ENCODE results near the gene FLVCR2.

The FLVCR2 gene

GRCh38 chr14:75578102-75578785 is at the start of gene FLVCR2:
FLVCR2 (plus strand) TSS chr14:75578620; CDS start chr14:75578973, 353 bp downstream.
- peak; percentile 92 for DNase-seq (ENCODE audit: low spot score)

DNA sequence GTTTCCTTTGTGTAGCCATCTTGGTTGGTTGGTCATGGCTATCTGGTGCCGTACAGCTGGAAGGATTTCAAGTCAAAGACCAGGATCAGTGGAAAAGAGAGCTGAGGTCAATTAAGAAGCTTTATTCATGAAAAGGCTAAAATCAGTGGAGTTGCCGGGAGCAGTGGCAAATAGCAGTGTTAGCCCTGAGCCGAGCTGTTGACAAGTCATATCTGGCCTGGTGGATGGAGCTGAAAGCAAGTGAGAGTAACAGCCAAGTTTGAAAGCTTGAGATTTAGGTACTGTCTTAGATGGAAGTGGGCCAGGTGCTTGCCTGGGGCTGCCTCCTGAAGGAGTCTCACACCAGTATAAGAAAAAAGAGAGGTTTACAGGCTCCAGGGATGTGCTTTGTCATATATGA is 47.2 kb upstream of the FLVCR2 start:
- no peak for DNase-seq (ENCODE audit: low spot score)

- no peak for DNase-seq (ENCODE audit: low spot score)
Measured at GRCh38 chr14:75531660-75532317, 46.6 kb upstream of the FLVCR2 start.

- DNase-seq (ENCODE audit: low spot score): no peak
Measured at GRCh38 chr14:75533791-75534555, 44.4 kb upstream of the FLVCR2 start.

- no peak for DNase-seq (ENCODE audit: low spot score)
Measured at GRCh38 chr14:75535164-75535898, 43.1 kb upstream of the FLVCR2 start.

DNA sequence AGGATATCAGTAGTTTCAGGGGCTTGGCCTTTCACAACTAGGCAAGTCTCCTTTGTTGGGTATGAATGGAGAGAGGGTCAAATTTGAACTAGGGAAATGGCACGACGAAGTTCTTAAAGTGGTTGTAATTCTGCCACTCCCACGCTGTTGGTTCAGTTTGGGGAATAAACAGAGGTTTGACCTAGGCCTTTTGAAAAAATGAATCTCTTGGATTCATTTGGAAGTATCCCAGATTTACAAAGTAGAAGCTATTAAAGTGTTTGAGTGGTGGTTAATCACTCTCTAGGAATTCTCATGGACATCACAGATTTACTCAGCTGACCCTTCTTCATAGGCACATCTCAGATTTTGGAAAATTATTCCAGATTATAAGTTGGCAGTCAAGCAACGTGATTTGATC is 41.3 kb upstream of the FLVCR2 start:
- DNase-seq (ENCODE audit: low spot score): no peak

- DNase-seq (ENCODE audit: low spot score): no peak
Measured at GRCh38 chr14:75539162-75539560, 39.3 kb upstream of the FLVCR2 start.

- peak; percentile 37 for DNase-seq (ENCODE audit: low spot score)
Measured at GRCh38 chr14:75539561-75540478, 38.6 kb upstream of the FLVCR2 start.

GRCh38 chr14:75540479-75540851 is 38.0 kb upstream of the FLVCR2 start:
- DNase-seq (ENCODE audit: low spot score): no peak

DNA sequence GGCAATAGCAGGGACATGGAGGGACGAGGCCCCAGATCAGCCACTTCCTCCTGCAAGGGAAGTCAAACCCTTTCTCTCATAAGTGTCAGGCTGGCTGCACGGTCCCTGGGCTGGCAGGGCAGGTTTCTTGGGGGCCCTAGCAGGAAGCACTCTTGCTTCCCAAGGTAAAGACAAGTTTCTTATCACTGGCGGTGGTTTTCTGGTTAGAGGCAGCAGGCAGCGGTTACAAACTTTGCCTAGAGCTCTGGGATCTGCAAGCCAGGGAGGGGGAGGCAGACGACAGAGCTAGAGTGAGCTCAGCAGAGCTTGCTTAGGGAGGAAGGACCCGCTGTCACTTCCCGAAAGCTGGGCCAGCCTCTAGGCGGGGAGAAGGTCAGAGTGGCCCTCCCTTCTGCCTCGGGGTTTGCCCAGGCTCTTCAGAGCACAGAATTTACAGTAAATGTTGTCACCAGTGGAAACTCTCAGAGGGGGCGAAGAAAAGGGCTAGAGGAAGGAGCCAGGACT is 35.8 kb upstream of the FLVCR2 start:
- DNase-seq (ENCODE audit: low spot score): peak; percentile 45

GRCh38 chr14:75543253-75543652 is 35.2 kb upstream of the FLVCR2 start:
- no peak for DNase-seq (ENCODE audit: low spot score)

DNA sequence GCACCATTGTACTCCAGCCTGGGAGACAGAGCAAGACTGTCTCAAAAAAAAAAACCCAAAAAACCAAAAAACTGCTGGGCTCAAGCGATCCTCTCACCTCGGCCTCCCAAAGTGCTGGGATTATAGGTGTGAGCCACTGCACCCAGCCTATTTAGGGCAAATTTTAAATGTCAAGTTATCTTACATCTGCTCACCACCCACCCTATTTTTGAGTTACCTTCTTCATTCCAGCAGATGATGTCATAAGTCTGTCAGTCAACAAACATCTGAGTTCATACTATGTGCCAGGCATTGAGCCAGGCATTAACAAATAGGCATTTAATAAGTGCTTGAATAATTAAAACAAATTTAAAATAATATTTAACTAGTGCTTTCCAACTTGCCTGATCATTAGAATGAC is 34.6 kb upstream of the FLVCR2 start:
- DNase-seq (ENCODE audit: low spot score): no peak

DNA sequence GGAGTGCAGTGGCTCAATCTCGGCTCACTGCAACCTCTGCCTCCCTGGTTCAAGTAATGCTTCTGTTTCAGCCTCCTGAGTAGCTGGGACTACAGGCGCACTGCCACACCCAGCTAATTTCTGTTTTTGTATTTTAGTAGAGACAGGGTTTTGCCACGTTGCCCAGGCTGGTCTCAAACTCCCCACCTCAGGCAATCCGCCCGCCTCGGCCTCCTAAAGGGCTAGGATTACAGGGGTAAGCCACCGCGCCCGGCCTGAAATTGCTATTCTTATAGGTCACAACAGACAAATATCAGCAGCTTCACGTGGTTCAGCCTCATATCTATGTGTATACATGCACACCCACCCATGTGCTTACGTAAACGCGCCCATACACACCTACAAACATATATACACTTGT is 32.5 kb upstream of the FLVCR2 start:
- DNase-seq (ENCODE audit: low spot score): no peak

- no peak for DNase-seq (ENCODE audit: low spot score)
Measured at GRCh38 chr14:75547552-75548250, 30.7 kb upstream of the FLVCR2 start.

DNA sequence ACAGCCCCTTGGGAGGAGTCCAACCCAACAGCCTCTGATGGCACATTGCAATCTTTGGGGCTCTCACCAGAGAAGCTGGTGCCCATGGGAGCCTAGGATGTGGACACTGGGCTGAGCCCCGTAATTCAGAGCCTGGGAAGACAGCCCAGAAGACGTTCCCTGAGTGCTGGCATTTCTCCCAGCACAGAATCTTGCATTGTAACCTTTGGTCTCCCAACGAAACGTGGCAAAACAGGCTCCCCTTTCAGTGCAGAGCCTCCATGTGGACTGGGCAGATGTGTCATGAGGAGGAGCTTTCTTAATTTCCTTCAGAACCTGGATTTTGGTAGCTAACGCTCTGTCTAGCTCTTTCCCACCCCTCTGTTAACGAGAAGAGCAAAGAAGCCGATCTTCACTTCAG is 29.9 kb upstream of the FLVCR2 start:
- DNase-seq (ENCODE audit: low spot score): no peak

DNA sequence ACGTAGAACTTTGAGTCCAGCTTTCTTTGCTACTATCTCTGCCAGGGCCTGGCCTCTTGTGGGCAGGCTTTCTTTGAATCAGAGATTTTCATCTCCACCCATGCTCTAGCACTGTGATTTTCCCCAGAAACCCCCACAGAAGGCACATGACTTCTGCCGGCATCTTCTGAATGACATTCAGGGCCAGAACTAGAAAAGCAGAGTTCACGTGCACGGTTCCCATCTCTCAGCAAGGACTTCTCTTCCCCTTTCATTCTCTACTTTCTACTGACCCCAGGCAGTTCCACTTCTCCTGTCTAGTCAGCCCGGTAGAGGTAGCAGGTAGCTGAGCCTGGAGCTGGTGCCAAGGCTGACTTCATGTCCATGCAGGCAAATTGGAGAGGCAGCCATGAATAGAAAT is 29.3 kb upstream of the FLVCR2 start:
- no peak for DNase-seq (ENCODE audit: low spot score)

GRCh38 chr14:75551021-75551420 is 27.4 kb upstream of the FLVCR2 start:
- DNase-seq (ENCODE audit: low spot score): no peak

DNA sequence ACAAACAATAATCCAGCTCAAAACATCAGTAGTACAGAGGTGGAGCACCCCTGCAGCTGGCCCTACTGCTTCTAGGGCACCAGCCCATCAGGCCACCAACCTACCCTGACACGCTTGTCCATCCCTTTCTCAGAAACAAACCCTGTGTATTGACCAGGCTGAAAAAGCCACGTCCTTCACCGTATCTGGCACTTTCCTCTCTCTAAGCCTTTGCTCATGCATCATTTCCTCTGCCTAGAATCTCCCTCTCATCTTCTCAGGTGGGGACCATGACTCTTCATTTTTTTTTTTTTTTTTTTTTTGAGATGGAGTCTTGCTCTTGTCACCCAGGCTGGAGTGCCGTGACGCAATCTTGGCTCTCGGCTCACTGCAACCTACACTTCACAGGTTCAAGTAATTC is 25.3 kb upstream of the FLVCR2 start:
- no peak for DNase-seq (ENCODE audit: low spot score)

- no peak for DNase-seq (ENCODE audit: low spot score)
Measured at GRCh38 chr14:75553761-75554364, 24.6 kb upstream of the FLVCR2 start.

GRCh38 chr14:75554482-75554881 is 23.9 kb upstream of the FLVCR2 start:
- no peak for DNase-seq (ENCODE audit: low spot score)

All from iPS-NIHi11 (cell line).